MCF 10A (cell line): ENCODE results near the gene NECTIN1. TPM values are rescaled to one million over a fixed set of nuclear protein-coding genes. Genes with fewer than 3 reads are reported as not detected.

Source experiments
- BruUV-seq: library from RNA; stranded (reverse); fragments of 400-500 nt; replicated peaks from 2 replicates; lab custom pipeline; 2021; lab: Mats Ljungman, UMichigan
- CTCF ChIA-PET: fragments of 300-600 bp; sonication (Branson Sonifier 250); formaldehyde crosslinking; extraction: SDS; loops from one replicate; lab custom pipeline; 2021; ENCODE audit warnings: antibody characterized with exemption, inconsistent platforms; lab: Yijun Ruan, JAX
- POLR2A ChIA-PET: fragments of 300-600, 350-650 bp; sonication (Branson Sonifier 250); formaldehyde crosslinking; extraction: SDS; loops from one replicate; lab custom pipeline; 2020; ENCODE audit warnings: antibody characterized with exemption, inconsistent platforms; lab: Yijun Ruan, JAX
- DNase-seq: peaks from one replicate; pipeline ENCODE4 v3.0.0-alpha.2; 2018; ENCODE audit not compliant: unreplicated experiment
- H3K27ac Mint-ChIP-seq: one replicate; pipeline ENCODE4 v1.8.0; 2022; ENCODE audit warnings: mild to moderate bottlenecking, low read depth, mixed read lengths; ENCODE audit not compliant: unreplicated experiment
- H3K27me3 Mint-ChIP-seq: one replicate; pipeline ENCODE4 v1.8.0; 2022; ENCODE audit warnings: mixed read lengths; ENCODE audit not compliant: insufficient read depth, unreplicated experiment
- H3K36me3 Mint-ChIP-seq: one replicate; pipeline ENCODE4 v1.8.0; 2022; ENCODE audit warnings: mild to moderate bottlenecking, moderate library complexity, mixed read lengths; ENCODE audit not compliant: insufficient read depth, unreplicated experiment
- H3K4me1 Mint-ChIP-seq: one replicate; pipeline ENCODE4 v1.8.0; 2022; ENCODE audit warnings: mixed read lengths; ENCODE audit not compliant: insufficient read depth, unreplicated experiment
- H3K4me3 Mint-ChIP-seq: one replicate; pipeline ENCODE4 v1.8.0; 2022; ENCODE audit warnings: mild to moderate bottlenecking, moderate library complexity, mixed read lengths; ENCODE audit not compliant: unreplicated experiment
- H3K9me3 Mint-ChIP-seq: one replicate; pipeline ENCODE4 v1.8.0; 2022; ENCODE audit warnings: mixed read lengths; ENCODE audit not compliant: unreplicated experiment
- intact Hi-C: fragments of 100-400 bp; cut with micrococcal nuclease; formaldehyde crosslinking; loops from 2 replicates; pipeline ENCODE4 v1.14.1; 2022
- total RNA-seq: library from RNA; stranded (reverse); gene quantifications from 2 replicates; pipeline ENCODE4 v1.2.3, GENCODE V29; 2022
- TF ChIP-seq, protein P1 (sequence below): fragments of 200-600 bp; IDR thresholded peaks from one replicate; pipeline ENCODE4 v1.8.0; 2022; ENCODE audit warnings: antibody characterized with exemption, mild to moderate bottlenecking; ENCODE audit not compliant: unreplicated experiment

Gene NECTIN1
- total RNA-seq, 1 experiment from 2014 or later: 59.2 TPM

DNA sequence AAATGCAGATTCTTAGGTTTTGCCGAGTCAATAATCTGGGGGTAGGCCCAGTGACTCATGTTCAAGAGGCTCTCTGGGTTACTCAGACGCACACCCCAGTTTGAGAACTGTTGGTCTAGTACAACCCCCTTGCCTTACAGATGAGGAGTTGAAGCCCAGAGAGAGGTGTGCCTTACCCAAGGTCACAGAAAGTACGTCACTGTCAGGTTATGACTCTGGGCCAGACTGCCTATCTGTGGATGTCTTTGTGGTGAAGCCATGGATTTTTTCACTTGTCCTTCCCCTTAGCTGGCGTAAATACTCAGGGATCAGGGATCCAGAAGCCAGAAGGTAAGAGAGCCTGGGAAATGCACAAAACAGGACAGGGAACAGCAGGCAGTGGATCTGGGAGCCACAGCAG, 25.2 kb upstream of the NECTIN1 start:
- Mint-ChIP-seq H3K36me3 (peaks cover 7% of the 10 kb centered on the region), H3K27me3 (no peaks in the 10 kb centered on the region), H3K4me1 (peaks cover 6% of the 10 kb centered on the region), H3K27ac (no peak overlapping the region), H3K9me3 (no peaks in the 10 kb centered on the region), H3K4me3 (no peak overlapping the region)
- BruUV-seq: no TSS peak
- CTCF ChIA-PET: interaction anchor here (0.6 kb wide), 1 partner anchor 476 kb away, joined by 4 read pairs; no protein-coding TSS in a partner anchor
- DNase-seq: no peak
- POLR2A ChIA-PET: no interaction called here
- TF ChIP-seq, protein P1, sequence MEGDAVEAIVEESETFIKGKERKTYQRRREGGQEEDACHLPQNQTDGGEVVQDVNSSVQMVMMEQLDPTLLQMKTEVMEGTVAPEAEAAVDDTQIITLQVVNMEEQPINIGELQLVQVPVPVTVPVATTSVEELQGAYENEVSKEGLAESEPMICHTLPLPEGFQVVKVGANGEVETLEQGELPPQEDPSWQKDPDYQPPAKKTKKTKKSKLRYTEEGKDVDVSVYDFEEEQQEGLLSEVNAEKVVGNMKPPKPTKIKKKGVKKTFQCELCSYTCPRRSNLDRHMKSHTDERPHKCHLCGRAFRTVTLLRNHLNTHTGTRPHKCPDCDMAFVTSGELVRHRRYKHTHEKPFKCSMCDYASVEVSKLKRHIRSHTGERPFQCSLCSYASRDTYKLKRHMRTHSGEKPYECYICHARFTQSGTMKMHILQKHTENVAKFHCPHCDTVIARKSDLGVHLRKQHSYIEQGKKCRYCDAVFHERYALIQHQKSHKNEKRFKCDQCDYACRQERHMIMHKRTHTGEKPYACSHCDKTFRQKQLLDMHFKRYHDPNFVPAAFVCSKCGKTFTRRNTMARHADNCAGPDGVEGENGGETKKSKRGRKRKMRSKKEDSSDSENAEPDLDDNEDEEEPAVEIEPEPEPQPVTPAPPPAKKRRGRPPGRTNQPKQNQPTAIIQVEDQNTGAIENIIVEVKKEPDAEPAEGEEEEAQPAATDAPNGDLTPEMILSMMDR: no peak
- intact Hi-C loops: no loop called here

DNA sequence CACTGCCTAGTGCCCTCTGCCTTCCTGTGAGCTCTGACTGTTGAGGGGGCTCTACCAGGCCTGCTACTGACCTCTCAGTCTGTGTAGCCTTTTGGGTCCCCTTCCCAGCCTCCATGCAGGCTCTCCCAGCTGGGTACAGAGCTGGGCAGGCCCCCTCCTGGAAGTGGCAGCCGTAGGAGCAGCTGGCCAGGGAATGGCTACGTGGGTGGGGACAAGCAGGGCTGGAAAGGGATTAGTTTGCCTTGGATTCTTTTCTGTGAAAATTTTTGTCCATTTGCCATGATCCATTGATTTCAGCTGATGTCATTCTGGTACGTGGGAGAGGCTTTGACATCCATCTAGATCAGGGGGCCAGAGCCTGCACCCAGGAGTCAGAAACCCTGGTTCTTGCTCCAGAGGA, 23.9 kb upstream of the NECTIN1 start:
- CTCF ChIA-PET: interaction anchor here (0.6 to 0.8 kb wide), 2 partner anchors 357 to 552 kb away, joined by 5 to 9 read pairs; no protein-coding TSS in a partner anchor
- H3K4me3 Mint-ChIP-seq: no peak overlapping the region
- no peak overlapping the region for H3K27ac Mint-ChIP-seq
- DNase-seq: no peak
- no peaks in the 10 kb centered on the region for H3K9me3 Mint-ChIP-seq
- TF ChIP-seq, protein P1: no peak
- no peaks in the 10 kb centered on the region for H3K27me3 Mint-ChIP-seq
- no peaks in the 10 kb centered on the region for H3K4me1 Mint-ChIP-seq
- POLR2A ChIA-PET: interaction anchor here (0.7 kb wide), 1 partner anchor 254 kb away, joined by 3 read pairs; no protein-coding TSS in a partner anchor
- intact Hi-C loops: no loop called here
- no TSS peak for BruUV-seq
- peaks cover 7% of the 10 kb centered on the region for H3K36me3 Mint-ChIP-seq

DNA sequence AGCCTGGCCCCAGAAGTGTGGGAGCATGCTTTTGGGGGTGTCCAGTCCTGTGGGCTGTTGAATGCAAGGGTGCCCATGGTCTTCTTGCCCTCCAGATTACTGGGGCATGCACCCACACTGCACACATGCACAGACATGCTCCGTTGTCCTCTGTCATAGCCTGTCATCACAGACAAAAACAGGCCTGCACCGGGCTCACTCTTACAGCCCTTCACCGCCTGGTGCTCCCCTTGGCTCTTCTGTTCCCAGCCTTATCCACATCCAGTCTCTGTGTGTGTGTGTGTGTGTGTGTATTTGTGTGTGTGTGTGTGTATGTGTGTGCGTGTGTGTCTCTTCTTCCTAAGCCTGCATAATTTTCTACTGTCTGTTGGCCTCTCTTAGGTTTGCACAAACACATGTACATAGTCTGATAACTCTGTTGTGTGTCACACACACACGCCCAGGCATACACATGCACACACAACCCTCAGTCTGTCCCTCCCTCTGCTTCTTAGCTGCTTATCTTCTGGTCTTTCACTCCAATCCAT, 23.4 kb upstream of the NECTIN1 start:
- POLR2A ChIA-PET: interaction anchor here (0.7 kb wide), 1 partner anchor 254 kb away, joined by 3 read pairs; no protein-coding TSS in a partner anchor
- CTCF ChIA-PET: interaction anchor here (0.8 kb wide), 1 partner anchor 358 kb away, joined by 9 read pairs; no protein-coding TSS in a partner anchor

DNA sequence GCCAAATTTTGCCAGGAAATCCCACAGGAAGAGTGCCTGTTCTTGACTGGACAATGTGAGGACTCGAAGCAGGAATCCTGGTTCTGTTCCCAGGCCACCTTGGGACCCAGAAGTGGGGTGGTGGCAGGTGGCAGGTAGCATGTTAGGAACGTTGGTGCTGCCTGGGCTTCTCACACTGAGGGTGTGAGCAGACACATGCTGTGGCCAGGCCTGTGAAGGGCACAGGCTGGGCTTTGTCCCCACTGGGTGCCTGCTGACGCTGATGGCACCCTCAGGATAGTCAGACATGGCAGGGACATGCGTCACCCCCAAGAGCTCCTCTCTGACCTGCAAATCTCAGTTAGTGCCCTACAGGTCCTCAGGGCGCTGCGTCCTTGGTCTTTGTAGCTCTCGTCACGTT, 21.1 kb upstream of the NECTIN1 start:
- no TSS peak for BruUV-seq
- H3K4me1 Mint-ChIP-seq: no peaks in the 10 kb centered on the region

More for the DNA sequence above, 23.4 kb upstream of the NECTIN1 start:
- no peak for DNase-seq
- intact Hi-C loops: no loop called here
- Mint-ChIP-seq H3K27ac (no peak overlapping the region), H3K36me3 (peaks cover 4% of the 10 kb centered on the region), H3K9me3 (no peaks in the 10 kb centered on the region), H3K27me3 (peaks cover 2% of the 10 kb centered on the region), H3K4me1 (no peaks in the 10 kb centered on the region), H3K4me3 (no peak overlapping the region)
- TF ChIP-seq, protein P1: no peak
- BruUV-seq: no TSS peak

More for the DNA sequence above, 21.1 kb upstream of the NECTIN1 start:
- Mint-ChIP-seq H3K27me3 (peaks cover 17% of the 10 kb centered on the region), H3K9me3 (no peaks in the 10 kb centered on the region), H3K36me3 (no peaks in the 10 kb centered on the region), H3K4me3 (no peak overlapping the region), H3K27ac (no peak overlapping the region)
- intact Hi-C loops: no loop called here
- TF ChIP-seq, protein P1: no peak
- ChIA-PET CTCF (interaction anchor here (0.6 to 1.5 kb wide), 3 partner anchors 23 to 358 kb away, joined by 3 read pairs; no protein-coding TSS in a partner anchor), POLR2A (no interaction called here)
- DNase-seq: no peak
